ENCODE data around the gene KRT73.

DNA sequence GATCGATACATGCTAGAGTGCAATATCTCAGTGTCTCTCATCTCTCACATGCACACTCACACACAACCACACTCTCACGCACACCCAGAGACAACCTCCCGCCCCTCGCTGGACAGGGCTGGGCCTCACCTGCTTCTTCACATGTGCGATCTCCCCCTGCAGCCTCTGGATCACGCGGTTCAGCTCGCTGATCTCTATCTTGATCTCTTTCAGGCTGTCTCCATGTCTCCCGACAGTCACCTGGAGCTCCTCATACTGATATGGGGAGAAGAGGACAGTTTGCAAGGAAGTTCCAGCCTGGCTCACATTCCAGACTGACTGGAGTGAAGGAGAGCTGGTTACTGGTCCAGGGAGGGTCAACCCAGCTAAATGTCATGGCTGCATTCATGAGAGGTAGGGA is 29.2 kb upstream of the KRT73 start:
- TF ChIP-seq, protein P1, sequence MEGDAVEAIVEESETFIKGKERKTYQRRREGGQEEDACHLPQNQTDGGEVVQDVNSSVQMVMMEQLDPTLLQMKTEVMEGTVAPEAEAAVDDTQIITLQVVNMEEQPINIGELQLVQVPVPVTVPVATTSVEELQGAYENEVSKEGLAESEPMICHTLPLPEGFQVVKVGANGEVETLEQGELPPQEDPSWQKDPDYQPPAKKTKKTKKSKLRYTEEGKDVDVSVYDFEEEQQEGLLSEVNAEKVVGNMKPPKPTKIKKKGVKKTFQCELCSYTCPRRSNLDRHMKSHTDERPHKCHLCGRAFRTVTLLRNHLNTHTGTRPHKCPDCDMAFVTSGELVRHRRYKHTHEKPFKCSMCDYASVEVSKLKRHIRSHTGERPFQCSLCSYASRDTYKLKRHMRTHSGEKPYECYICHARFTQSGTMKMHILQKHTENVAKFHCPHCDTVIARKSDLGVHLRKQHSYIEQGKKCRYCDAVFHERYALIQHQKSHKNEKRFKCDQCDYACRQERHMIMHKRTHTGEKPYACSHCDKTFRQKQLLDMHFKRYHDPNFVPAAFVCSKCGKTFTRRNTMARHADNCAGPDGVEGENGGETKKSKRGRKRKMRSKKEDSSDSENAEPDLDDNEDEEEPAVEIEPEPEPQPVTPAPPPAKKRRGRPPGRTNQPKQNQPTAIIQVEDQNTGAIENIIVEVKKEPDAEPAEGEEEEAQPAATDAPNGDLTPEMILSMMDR (IDR thresholded peaks at IDR 0.05): no peak
- TF ChIP-seq POLR2AphosphoS5 (IDR thresholded peaks at IDR 0.05) (no peak), POLR2A (IDR thresholded peaks at IDR 0.05) (no peak)
